Muscle of leg (tissue), 16 donors: Measurements from ENCODE around the gene WNT5B. TPM values are rescaled to one million over a fixed set of nuclear protein-coding genes. Genes with fewer than 3 reads are reported as not detected.

Experiments used
- DNase-seq: peaks from one replicate; pipeline ENCODE4 v3.0.0; 2013
- H3K27ac ChIP-seq: one replicate; pipeline ENCODE4 v1.5.1; 2013; ENCODE audit warnings: mild to moderate bottlenecking, low read length, control low read depth
- H3K27me3 ChIP-seq: one replicate; pipeline ENCODE4 v1.6.1; 2013; ENCODE audit warnings: low read length; ENCODE audit not compliant: control insufficient read depth, insufficient read depth
- H3K36me3 ChIP-seq: one replicate; pipeline ENCODE4 v1.6.1; 2013; ENCODE audit warnings: low read length; ENCODE audit not compliant: control insufficient read depth, insufficient read depth
- H3K4me1 ChIP-seq: one replicate; pipeline ENCODE4 v1.6.1; 2013; ENCODE audit warnings: low read length; ENCODE audit not compliant: control insufficient read depth, insufficient read depth
- H3K4me3 ChIP-seq: one replicate; pipeline ENCODE4 v1.5.1; 2013; ENCODE audit warnings: low read length, control low read depth
- H3K9me3 ChIP-seq: replicated peaks from 2 replicates; pipeline ENCODE4 v1.6.1; 2013; ENCODE audit warnings: low read depth, low read length; ENCODE audit not compliant: control insufficient read depth
- WGBS: methylation state at CpG from one replicate; pipeline ENCODE4 v1.1.5; 2013; ENCODE audit warnings: missing lambda C conversion rate; ENCODE audit not compliant: insufficient coverage; 5-methylcytosine and 5-hydroxymethylcytosine counted together
- long read RNA-seq, 11 donors: transcript quantifications; one replicate each; lab custom pipeline, GENCODE V29; 2026
- polyA plus RNA-seq, 8 donors: library from polyadenylated mRNA; unstranded; fragments of 120-200 nt; gene quantifications; one replicate each; pipeline versions ENCODE4 v1.2.1 to v1.2.3, GENCODE V29; 2013; ENCODE audit warnings: inconsistent platforms in 1 of 8, low replicate concordance in 1 of 8; ENCODE audit not compliant: insufficient read length in 8 of 8, insufficient read depth in 1 of 8
- total RNA-seq: library from RNA; stranded (reverse); fragments of 120-200 nt; gene quantifications from one replicate; pipeline ENCODE4 v1.2.4, GENCODE V29; 2013

Gene WNT5B
- total RNA-seq (38.8 TPM), polyA plus RNA-seq (10 to 100 TPM; 22.2 to 38.8 (median 29.2) TPM)
- long read RNA-seq, donor 1, transcript WNT5B-202 (5 exons, 2,303 nt): major isoform, 6 of 6 reads
- long read RNA-seq, donor 1, partial matches to known transcripts: 0 of 6 reads
- long read RNA-seq, donor 1, other reads (novel, unspliced or antisense): 0 of 6 reads
- long read RNA-seq, donor 2, partial matches to known transcripts: 0 of 2 reads
- long read RNA-seq, donor 2, other reads (novel, unspliced or antisense): 0 of 2 reads
- long read RNA-seq, donor 3, transcript WNT5B-202 (5 exons, 2,303 nt): major isoform, 14 of 20 reads
- long read RNA-seq, donor 3, partial matches to known transcripts: 0 of 20 reads
- long read RNA-seq, donor 3, other reads (novel, unspliced or antisense): 5 of 20 reads
- long read RNA-seq, donor 4, partial matches to known transcripts: 0 of 2 reads
- long read RNA-seq, donor 4, other reads (novel, unspliced or antisense): 0 of 2 reads
- long read RNA-seq, donor 5, partial matches to known transcripts: 0 of 12 reads
- long read RNA-seq, donor 5, other reads (novel, unspliced or antisense): 10 of 12 reads
- long read RNA-seq, donor 6, transcript WNT5B-202 (5 exons, 2,303 nt): major isoform, 10 of 10 reads
- long read RNA-seq, donor 6, partial matches to known transcripts: 0 of 10 reads
- long read RNA-seq, donor 6, other reads (novel, unspliced or antisense): 0 of 10 reads
- long read RNA-seq, donor 7, partial matches to known transcripts: 0 of 5 reads
- long read RNA-seq, donor 7, other reads (novel, unspliced or antisense): 0 of 5 reads
- long read RNA-seq, donor 8, partial matches to known transcripts: 0 of 6 reads
- long read RNA-seq, donor 8, other reads (novel, unspliced or antisense): 0 of 6 reads
- long read RNA-seq, donor 9, transcript WNT5B-202 (5 exons, 2,303 nt): major isoform, 5 of 6 reads
- long read RNA-seq, donor 9, partial matches to known transcripts: 0 of 6 reads
- long read RNA-seq, donor 9, other reads (novel, unspliced or antisense): 0 of 6 reads
- long read RNA-seq, donor 10, transcript WNT5B-202 (5 exons, 2,303 nt): major isoform, 7 of 8 reads
- long read RNA-seq, donor 10, partial matches to known transcripts: 0 of 8 reads
- long read RNA-seq, donor 10, other reads (novel, unspliced or antisense): 0 of 8 reads
- long read RNA-seq, donor 11, transcript WNT5B-202 (5 exons, 2,303 nt): major isoform, 7 of 7 reads
- long read RNA-seq, donor 11, partial matches to known transcripts: 0 of 7 reads
- long read RNA-seq, donor 11, other reads (novel, unspliced or antisense): 0 of 7 reads

GRCh38 chr12:1628666-1629337, at the start of gene WNT5B:
Gene WNT5B, plus strand, starts transcription at chr12:1629231. Its CDS starts 2,124 bp downstream, at chr12:1631355.
- H3K36me3 ChIP-seq: peaks cover 19% of the 10 kb centered on the region
- H3K4me3 ChIP-seq: peak within 1 kb of the TSS; percentile 49
- H3K4me1 ChIP-seq: peaks cover 35% of the 10 kb centered on the region
- 23% methylated on average over 14 of the region's 17 CpGs for WGBS
- H3K27ac ChIP-seq: peak within 1 kb of the TSS; percentile 47
- peaks cover 20% of the 10 kb centered on the region for H3K27me3 ChIP-seq
- H3K9me3 ChIP-seq: no peaks in the 10 kb centered on the region
- peak; percentile 58 for DNase-seq

- Histone ChIP-seq H3K4me3 (no peak overlapping the region), H3K9me3 (no peaks in the 10 kb centered on the region), H3K36me3 (peaks cover 3% of the 10 kb centered on the region), H3K27me3 (peaks cover 2% of the 10 kb centered on the region), H3K4me1 (peaks cover 34% of the 10 kb centered on the region), H3K27ac (no peak overlapping the region)
- WGBS: 80% methylated on average over 6 of the region's 11 CpGs
- no peak for DNase-seq
Observed at GRCh38 chr12:1579651-1580435, 49.2 kb upstream of the WNT5B start.

- H3K9me3 ChIP-seq: no peaks in the 10 kb centered on the region
- H3K4me1 ChIP-seq: peaks cover 31% of the 10 kb centered on the region
- no peak for DNase-seq
- no peak overlapping the region for H3K27ac ChIP-seq
- H3K27me3 ChIP-seq: peaks cover 2% of the 10 kb centered on the region
- H3K36me3 ChIP-seq: peaks cover 3% of the 10 kb centered on the region
- no peak overlapping the region for H3K4me3 ChIP-seq
- WGBS: 88% methylated on average over 2 of the region's 3 CpGs
Observed at GRCh38 chr12:1580526-1580925, 48.5 kb upstream of the WNT5B start.

- Histone ChIP-seq H3K4me1 (peaks cover 16% of the 10 kb centered on the region), H3K4me3 (no peak overlapping the region), H3K36me3 (peaks cover 6% of the 10 kb centered on the region), H3K27me3 (peaks cover 2% of the 10 kb centered on the region), H3K27ac (peak overlapping the region; percentile 69), H3K9me3 (no peaks in the 10 kb centered on the region)
- 51% methylated on average over 6 of the region's 11 CpGs for WGBS
- DNase-seq: peak; percentile 52
Observed at GRCh38 chr12:1581973-1582708, 46.9 kb upstream of the WNT5B start.

- no peak for DNase-seq
- H3K9me3 ChIP-seq: no peaks in the 10 kb centered on the region
- WGBS: 62% methylated on average over 2 of the region's 4 CpGs
- peak overlapping the region; percentile 49 for H3K27ac ChIP-seq
- peaks cover 6% of the 10 kb centered on the region for H3K36me3 ChIP-seq
- no peak overlapping the region for H3K4me3 ChIP-seq
- peaks cover 16% of the 10 kb centered on the region for H3K4me1 ChIP-seq
- H3K27me3 ChIP-seq: peaks cover 2% of the 10 kb centered on the region
Observed at GRCh38 chr12:1582709-1583050, 46.4 kb upstream of the WNT5B start.

- Histone ChIP-seq H3K27ac (no peak overlapping the region), H3K9me3 (no peaks in the 10 kb centered on the region), H3K4me1 (peaks cover 16% of the 10 kb centered on the region), H3K27me3 (peaks cover 2% of the 10 kb centered on the region), H3K4me3 (no peak overlapping the region), H3K36me3 (peaks cover 6% of the 10 kb centered on the region)
- no CpG with 5 or more reads among the region's 6 CpGs for WGBS
- peak; percentile 90 for DNase-seq
Observed at GRCh38 chr12:1583421-1584078, 45.5 kb upstream of the WNT5B start.

- DNase-seq: no peak
- Histone ChIP-seq H3K27me3 (peaks cover 2% of the 10 kb centered on the region), H3K36me3 (peaks cover 6% of the 10 kb centered on the region), H3K4me3 (no peak overlapping the region), H3K9me3 (no peaks in the 10 kb centered on the region), H3K4me1 (peaks cover 16% of the 10 kb centered on the region), H3K27ac (no peak overlapping the region)
- 80% methylated on average over 2 of the region's 4 CpGs for WGBS
Observed at GRCh38 chr12:1584326-1584725, 44.7 kb upstream of the WNT5B start.

- no peaks in the 10 kb centered on the region for H3K9me3 ChIP-seq
- H3K4me3 ChIP-seq: no peak overlapping the region
- no CpG with 5 or more reads among the region's 5 CpGs for WGBS
- no peaks in the 10 kb centered on the region for H3K27me3 ChIP-seq
- H3K4me1 ChIP-seq: peaks cover 22% of the 10 kb centered on the region
- peaks cover 9% of the 10 kb centered on the region for H3K36me3 ChIP-seq
- no peak for DNase-seq
- H3K27ac ChIP-seq: no peak overlapping the region
Observed at GRCh38 chr12:1587927-1588574, 41.0 kb upstream of the WNT5B start.
